Measurements from ENCODE around the gene ABLIM1. TPM values are rescaled to one million over a fixed set of nuclear protein-coding genes. Genes with fewer than 3 reads are reported as not detected.

Gene ABLIM1
- total and polyA plus RNA-seq, 2 of the 13 experiments (the other 11 are each of a cell fraction or from before 2014, with no cell fraction given), result 59.4 to 92.7 TPM

DNA sequence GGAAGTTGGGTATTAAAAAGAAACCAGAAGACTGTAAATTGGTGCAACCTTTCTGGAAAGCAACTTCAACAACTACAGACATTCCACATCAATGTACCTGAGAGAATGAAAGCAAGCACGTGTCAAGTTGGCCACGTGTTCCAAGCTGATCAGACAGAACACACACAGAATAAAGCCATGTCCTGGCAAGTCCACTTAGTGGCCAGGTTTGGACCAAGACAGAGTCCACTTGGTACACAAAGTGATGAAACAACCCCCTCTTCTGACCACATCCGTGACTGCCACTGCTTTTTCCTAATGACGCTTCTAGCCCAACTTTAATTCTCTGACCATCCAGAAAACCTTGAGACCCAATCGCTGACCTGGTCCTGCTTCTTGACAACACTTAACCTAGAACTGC is 109.4 kb downstream of the ABLIM1 start (continued):
- TF ChIP-seq, protein P1, sequence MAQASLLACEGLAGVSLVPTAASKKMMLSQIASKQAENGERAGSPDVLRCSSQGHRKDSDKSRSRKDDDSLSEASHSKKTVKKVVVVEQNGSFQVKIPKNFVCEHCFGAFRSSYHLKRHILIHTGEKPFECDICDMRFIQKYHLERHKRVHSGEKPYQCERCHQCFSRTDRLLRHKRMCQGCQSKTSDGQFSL (CRISPR knock-in tag; IDR thresholded peaks at IDR 0.05), result no peak
- TF ChIP-seq ZNF274 (CRISPR knock-in tag; IDR thresholded peaks at IDR 0.05) (no peak), ETV5 (CRISPR knock-in tag; IDR thresholded peaks at IDR 0.05; ENCODE audit: borderline replicate concordance) (no peak), JUNB (CRISPR knock-in tag; IDR thresholded peaks at IDR 0.05; ENCODE audit: borderline replicate concordance) (no peak), POLR2AphosphoS2 (IDR thresholded peaks at IDR 0.05; ENCODE audit: low read depth, low read length) (no peak), BCL6 (CRISPR knock-in tag; IDR thresholded peaks at IDR 0.05) (no peak), ZNF335 (CRISPR knock-in tag; IDR thresholded peaks at IDR 0.05) (no peak), NBN (conservative IDR thresholded peaks at IDR 0.05) (no peak), MXD4 (CRISPR knock-in tag; IDR thresholded peaks at IDR 0.05) (peak; percentile 69; the same call in 1 of the 2 replicates), SRSF1 (optimal IDR thresholded peaks at IDR 0.05; ENCODE audit: low read depth, low read length) (no peak), ZNF431 (CRISPR knock-in tag; IDR thresholded peaks at IDR 0.05; ENCODE audit: borderline replicate concordance, low read depth) (no peak), HCFC1 (IDR thresholded peaks at IDR 0.05; ENCODE audit: low read depth, low read length) (no peak)
- TF ChIP-seq, protein P2, sequence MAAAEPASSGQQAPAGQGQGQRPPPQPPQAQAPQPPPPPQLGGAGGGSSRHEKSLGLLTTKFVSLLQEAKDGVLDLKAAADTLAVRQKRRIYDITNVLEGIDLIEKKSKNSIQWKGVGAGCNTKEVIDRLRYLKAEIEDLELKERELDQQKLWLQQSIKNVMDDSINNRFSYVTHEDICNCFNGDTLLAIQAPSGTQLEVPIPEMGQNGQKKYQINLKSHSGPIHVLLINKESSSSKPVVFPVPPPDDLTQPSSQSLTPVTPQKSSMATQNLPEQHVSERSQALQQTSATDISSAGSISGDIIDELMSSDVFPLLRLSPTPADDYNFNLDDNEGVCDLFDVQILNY (CRISPR knock-in tag; conservative IDR thresholded peaks at IDR 0.05), result no peak
- TF ChIP-seq, protein P3, sequence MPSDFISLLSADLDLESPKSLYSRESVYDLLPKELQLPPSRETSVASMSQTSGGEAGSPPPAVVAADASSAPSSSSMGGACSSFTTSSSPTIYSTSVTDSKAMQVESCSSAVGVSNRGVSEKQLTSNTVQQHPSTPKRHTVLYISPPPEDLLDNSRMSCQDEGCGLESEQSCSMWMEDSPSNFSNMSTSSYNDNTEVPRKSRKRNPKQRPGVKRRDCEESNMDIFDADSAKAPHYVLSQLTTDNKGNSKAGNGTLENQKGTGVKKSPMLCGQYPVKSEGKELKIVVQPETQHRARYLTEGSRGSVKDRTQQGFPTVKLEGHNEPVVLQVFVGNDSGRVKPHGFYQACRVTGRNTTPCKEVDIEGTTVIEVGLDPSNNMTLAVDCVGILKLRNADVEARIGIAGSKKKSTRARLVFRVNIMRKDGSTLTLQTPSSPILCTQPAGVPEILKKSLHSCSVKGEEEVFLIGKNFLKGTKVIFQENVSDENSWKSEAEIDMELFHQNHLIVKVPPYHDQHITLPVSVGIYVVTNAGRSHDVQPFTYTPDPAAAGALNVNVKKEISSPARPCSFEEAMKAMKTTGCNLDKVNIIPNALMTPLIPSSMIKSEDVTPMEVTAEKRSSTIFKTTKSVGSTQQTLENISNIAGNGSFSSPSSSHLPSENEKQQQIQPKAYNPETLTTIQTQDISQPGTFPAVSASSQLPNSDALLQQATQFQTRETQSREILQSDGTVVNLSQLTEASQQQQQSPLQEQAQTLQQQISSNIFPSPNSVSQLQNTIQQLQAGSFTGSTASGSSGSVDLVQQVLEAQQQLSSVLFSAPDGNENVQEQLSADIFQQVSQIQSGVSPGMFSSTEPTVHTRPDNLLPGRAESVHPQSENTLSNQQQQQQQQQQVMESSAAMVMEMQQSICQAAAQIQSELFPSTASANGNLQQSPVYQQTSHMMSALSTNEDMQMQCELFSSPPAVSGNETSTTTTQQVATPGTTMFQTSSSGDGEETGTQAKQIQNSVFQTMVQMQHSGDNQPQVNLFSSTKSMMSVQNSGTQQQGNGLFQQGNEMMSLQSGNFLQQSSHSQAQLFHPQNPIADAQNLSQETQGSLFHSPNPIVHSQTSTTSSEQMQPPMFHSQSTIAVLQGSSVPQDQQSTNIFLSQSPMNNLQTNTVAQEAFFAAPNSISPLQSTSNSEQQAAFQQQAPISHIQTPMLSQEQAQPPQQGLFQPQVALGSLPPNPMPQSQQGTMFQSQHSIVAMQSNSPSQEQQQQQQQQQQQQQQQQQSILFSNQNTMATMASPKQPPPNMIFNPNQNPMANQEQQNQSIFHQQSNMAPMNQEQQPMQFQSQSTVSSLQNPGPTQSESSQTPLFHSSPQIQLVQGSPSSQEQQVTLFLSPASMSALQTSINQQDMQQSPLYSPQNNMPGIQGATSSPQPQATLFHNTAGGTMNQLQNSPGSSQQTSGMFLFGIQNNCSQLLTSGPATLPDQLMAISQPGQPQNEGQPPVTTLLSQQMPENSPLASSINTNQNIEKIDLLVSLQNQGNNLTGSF (CRISPR knock-in tag; IDR thresholded peaks at IDR 0.05), result no peak
- TF ChIP-seq, protein P4, sequence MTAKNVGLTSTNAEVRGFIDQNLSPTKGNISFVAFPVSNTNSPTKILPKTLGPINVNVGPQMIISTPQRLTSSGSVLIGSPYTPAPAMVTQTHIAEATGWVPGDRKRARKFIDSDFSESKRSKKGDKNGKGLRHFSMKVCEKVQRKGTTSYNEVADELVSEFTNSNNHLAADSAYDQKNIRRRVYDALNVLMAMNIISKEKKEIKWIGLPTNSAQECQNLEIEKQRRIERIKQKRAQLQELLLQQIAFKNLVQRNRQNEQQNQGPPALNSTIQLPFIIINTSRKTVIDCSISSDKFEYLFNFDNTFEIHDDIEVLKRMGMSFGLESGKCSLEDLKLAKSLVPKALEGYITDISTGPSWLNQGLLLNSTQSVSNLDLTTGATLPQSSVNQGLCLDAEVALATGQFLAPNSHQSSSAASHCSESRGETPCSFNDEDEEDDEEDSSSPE (CRISPR knock-in tag; IDR thresholded peaks at IDR 0.05), result no peak
- TF ChIP-seq, protein P5, sequence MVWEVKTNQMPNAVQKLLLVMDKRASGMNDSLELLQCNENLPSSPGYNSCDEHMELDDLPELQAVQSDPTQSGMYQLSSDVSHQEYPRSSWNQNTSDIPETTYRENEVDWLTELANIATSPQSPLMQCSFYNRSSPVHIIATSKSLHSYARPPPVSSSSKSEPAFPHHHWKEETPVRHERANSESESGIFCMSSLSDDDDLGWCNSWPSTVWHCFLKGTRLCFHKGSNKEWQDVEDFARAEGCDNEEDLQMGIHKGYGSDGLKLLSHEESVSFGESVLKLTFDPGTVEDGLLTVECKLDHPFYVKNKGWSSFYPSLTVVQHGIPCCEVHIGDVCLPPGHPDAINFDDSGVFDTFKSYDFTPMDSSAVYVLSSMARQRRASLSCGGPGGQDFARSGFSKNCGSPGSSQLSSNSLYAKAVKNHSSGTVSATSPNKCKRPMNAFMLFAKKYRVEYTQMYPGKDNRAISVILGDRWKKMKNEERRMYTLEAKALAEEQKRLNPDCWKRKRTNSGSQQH (CRISPR knock-in tag; IDR thresholded peaks at IDR 0.05; ENCODE audit: low read depth), result no peak

Data from HepG2 (cell line).